K562 treated with DMSO at 1 percent for 48 hours (cell line): ENCODE results near the gene EPC1. TPM values are rescaled to one million over a fixed set of nuclear protein-coding genes. Genes with fewer than 3 reads are reported as not detected.

Experiments
- total RNA-seq: library from RNA; unstranded; fragments of 300-600 nt; gene quantifications from 2 replicates; pipeline ENCODE4 v1.2.3, GENCODE V29; 2022; ENCODE audit warnings: low replicate concordance; ENCODE audit errors: extremely low read depth

Gene EPC1, protein sequence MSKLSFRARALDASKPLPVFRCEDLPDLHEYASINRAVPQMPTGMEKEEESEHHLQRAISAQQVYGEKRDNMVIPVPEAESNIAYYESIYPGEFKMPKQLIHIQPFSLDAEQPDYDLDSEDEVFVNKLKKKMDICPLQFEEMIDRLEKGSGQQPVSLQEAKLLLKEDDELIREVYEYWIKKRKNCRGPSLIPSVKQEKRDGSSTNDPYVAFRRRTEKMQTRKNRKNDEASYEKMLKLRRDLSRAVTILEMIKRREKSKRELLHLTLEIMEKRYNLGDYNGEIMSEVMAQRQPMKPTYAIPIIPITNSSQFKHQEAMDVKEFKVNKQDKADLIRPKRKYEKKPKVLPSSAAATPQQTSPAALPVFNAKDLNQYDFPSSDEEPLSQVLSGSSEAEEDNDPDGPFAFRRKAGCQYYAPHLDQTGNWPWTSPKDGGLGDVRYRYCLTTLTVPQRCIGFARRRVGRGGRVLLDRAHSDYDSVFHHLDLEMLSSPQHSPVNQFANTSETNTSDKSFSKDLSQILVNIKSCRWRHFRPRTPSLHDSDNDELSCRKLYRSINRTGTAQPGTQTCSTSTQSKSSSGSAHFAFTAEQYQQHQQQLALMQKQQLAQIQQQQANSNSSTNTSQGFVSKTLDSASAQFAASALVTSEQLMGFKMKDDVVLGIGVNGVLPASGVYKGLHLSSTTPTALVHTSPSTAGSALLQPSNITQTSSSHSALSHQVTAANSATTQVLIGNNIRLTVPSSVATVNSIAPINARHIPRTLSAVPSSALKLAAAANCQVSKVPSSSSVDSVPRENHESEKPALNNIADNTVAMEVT
- not detected in 2 replicates for total RNA-seq

DNA sequence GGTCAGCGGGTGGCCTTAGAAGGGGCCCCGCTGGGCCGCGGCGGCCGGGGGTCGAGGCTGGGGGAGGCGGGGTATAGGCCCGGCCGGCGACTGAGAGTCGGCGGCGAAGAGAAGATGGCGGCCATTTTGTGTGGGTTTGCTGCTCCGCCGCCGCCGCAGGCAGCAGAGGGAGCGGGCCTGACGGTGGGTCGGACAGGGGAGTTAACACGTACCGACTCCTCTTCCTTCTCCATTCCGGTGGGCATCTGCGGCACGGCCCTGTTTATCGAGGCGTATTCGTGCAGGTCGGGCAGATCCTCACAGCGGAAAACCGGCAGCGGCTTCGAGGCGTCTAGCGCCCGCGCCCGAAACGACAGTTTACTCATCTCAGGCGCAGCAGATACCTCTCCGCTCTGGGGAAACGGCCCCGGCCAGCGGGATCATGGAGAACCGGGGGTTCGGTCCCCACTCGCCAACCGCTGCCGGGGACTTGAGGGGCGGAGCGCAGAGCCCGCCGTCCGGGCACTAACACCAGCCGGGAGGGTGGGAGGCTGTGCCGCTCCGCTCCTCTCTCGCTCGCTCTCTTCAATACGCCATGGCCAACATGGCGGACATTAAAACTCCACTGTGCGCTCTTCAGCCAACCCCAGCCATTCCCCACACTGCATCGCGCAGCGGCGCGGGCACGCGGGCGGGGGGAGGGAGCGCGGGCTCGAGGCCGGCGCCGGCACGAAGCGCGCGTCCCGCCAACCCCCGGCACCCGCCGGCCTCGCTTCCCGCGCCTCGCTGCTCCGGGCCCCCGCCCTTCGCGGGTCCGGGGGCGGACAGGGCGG is at the start of gene EPC1:
Gene EPC1, minus strand, starts transcription at position 608 of the 812 bp plus-strand sequence. Its CDS starts 243 bp downstream, at position 365.

Other genes with a start within 250 kb of the EPC1 start
- gene CCDC7, start 99.0 kb upstream of the EPC1 start, total RNA-seq, result not detected in 2 replicates